Measurements from ENCODE around the gene SLC46A1. TPM values are rescaled to one million over a fixed set of nuclear protein-coding genes. Genes with fewer than 3 reads are reported as not detected.

SLC46A1 gene
- total and polyA plus RNA-seq, 2 of the 13 experiments (the other 11 are each of a cell fraction or from before 2014, with no cell fraction given) = 19.6 to 22.6 TPM

- no peaks in the 10 kb centered on the region for H3K79me2 ChIP-seq (ENCODE audit: insufficient read depth, low read length)
- no peaks in the 10 kb centered on the region for H3K9me3 ChIP-seq (ENCODE audit: low read length)
- ChIA-PET POLR2A (interaction anchor here (0.8 to 5.7 kb wide), 9 partner anchors 10 to 147 kb away, joined by 3 to 107 read pairs (median 8); partner anchors contain the start of genes POLDIP2, SARM1, TNFAIP1 and VTN), CTCF (ENCODE audit: low intra/inter-chr PET ratio, low total read pairs) (no interaction called here)
- FAIRE-seq = peak; percentile 77
- no peak overlapping the region for H3K4me3 ChIP-seq (replicated peaks in 1 of 3; ENCODE audit: insufficient read depth in 1 of 3, low read depth in 2 of 3, low read length in 3 of 3)
- no peaks in the 10 kb centered on the region for H3K36me3 ChIP-seq (replicated peaks in 1 of 2; ENCODE audit: control insufficient read depth in 1 of 2, insufficient read depth in 2 of 2, low read length in 2 of 2)
- in situ Hi-C loops (cut with HindIII; ENCODE audit: extremely low pct_ligation_motif_present, low pct_unique_long_range_greater_than_20kb) (no loop called here), intact Hi-C loops (cut with micrococcal nuclease; ENCODE audit: unreplicated experiment) (no loop called here)
- H3K4me2 ChIP-seq (ENCODE audit: low read depth, low read length) = peak overlapping the region; percentile 51
- H3K4me1 ChIP-seq (ENCODE audit: insufficient read depth, low read length) = peaks cover 26% of the 10 kb centered on the region
- peak; percentile 67 for ATAC-seq
- H3K9ac ChIP-seq (ENCODE audit: insufficient read depth, low read depth, low read length) = no peak overlapping the region
- DNase-seq (ENCODE audit: low spot score) = peak; percentile 77
- no peaks in the 10 kb centered on the region for H4K20me1 ChIP-seq (ENCODE audit: insufficient read depth, low read length)
- no peak overlapping the region for H2AFZ ChIP-seq (ENCODE audit: low read length)
- H3K27me3 ChIP-seq (ENCODE audit: control insufficient read depth in 1 of 2, insufficient read depth in 2 of 2, low read length in 2 of 2) = no peaks in the 10 kb centered on the region
- no TSS peak for BruUV-seq (replicated peaks)
- H3K27ac ChIP-seq (ENCODE audit: extremely low read length, insufficient read depth, low read length) = no peak overlapping the region
- WGBS (ENCODE audit: low lambda C conversion rate) = 23% methylated on average over 10 of the region's 10 CpGs
- TF ChIP-seq MED8 (CRISPR knock-in tag; IDR thresholded peaks at IDR 0.05; ENCODE audit: insufficient replicate concordance) = no peak
- TF ChIP-seq SATB2 (CRISPR knock-in tag; IDR thresholded peaks at IDR 0.05) = no peak
- no peak for TF ChIP-seq ZNF646 (CRISPR knock-in tag; IDR thresholded peaks at IDR 0.05)
- TF ChIP-seq ZNF335 (CRISPR knock-in tag; IDR thresholded peaks at IDR 0.05) = no peak
- TF ChIP-seq NAIF1 (CRISPR knock-in tag; IDR thresholded peaks at IDR 0.05; ENCODE audit: borderline replicate concordance) = no peak
- no peak for TF ChIP-seq SAFB2 (CRISPR knock-in tag; IDR thresholded peaks at IDR 0.05; ENCODE audit: borderline replicate concordance, low read depth)
- TF ChIP-seq, protein P1, sequence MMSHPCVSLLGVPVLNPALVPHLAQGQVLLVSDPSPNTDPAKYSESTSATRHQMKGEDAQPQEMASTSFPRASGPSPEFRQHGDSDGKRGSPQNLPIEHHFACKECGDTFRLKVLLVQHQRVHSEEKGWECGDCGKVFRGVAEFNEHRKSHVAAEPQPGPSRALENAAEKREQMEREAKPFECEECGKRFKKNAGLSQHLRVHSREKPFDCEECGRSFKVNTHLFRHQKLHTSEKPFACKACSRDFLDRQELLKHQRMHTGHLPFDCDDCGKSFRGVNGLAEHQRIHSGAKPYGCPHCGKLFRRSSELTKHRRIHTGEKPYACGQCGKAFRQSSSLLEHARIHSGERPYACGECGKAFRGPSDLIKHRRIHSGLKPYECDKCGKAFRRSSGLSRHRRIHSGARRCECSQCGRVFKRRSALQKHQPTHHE (CRISPR knock-in tag; IDR thresholded peaks at IDR 0.05; ENCODE audit: borderline replicate concordance) = no peak
- TF ChIP-seq RBAK (CRISPR knock-in tag; IDR thresholded peaks at IDR 0.05) = no peak
- TF ChIP-seq ZFYVE20 (CRISPR knock-in tag; IDR thresholded peaks at IDR 0.05; ENCODE audit: borderline replicate concordance, low read depth) = no peak
- TF ChIP-seq XBP1 (CRISPR knock-in tag; IDR thresholded peaks at IDR 0.05) = no peak
- no peak for TF ChIP-seq MYC (CRISPR knock-in tag; IDR thresholded peaks at IDR 0.05; ENCODE audit: borderline replicate concordance)
- no peak for TF ChIP-seq ZNF589 (CRISPR knock-in tag; conservative IDR thresholded peaks at IDR 0.05)
- peak; percentile 83 for TF ChIP-seq HMG20B (CRISPR knock-in tag; conservative IDR thresholded peaks at IDR 0.05)
- TF ChIP-seq KAT8 (CRISPR knock-in tag; IDR thresholded peaks at IDR 0.05) = no peak
- no peak for TF ChIP-seq ZNF317 (CRISPR knock-in tag; IDR thresholded peaks at IDR 0.05)
- TF ChIP-seq ZNF83 (CRISPR knock-in tag; IDR thresholded peaks at IDR 0.05; ENCODE audit: borderline replicate concordance) = no peak
- TF ChIP-seq ARNT2 (CRISPR knock-in tag; IDR thresholded peaks at IDR 0.05; ENCODE audit: low read depth) = no peak
Observed at GRCh38 chr17:28379814-28380801, 25.9 kb downstream of the SLC46A1 start.
